HG03025 (cell line): Measurements from ENCODE around the gene SPSB4.

Source experiments
- ATAC-seq: cut with Tn5 transposase; IDR thresholded peaks from one replicate; pipeline ENCODE4 v1.9.1; 2021; ENCODE audit warnings: mild to moderate bottlenecking, moderate library complexity; ENCODE audit not compliant: unreplicated experiment, low FRiP score

SPSB4 gene

GRCh38 chr3:141193066-141193830 lies 142.1 kb downstream of the SPSB4 start:
- ATAC-seq = no peak
